Stomach (tissue), 4 donors: ENCODE data around the gene CENPU.

Experiments used
- POLR2AphosphoS5 ChIP-seq, 3 donors: sonication (generic); formaldehyde crosslinking; IDR thresholded peaks; one replicate each; pipeline ENCODE4 v1.6.1; 2016; ENCODE audit warnings: antibody characterized with exemption in 3 of 3
- TF ChIP-seq, protein P1 (sequence below), 7 experiments: fragments of 450-650 bp in 4 of 7; fragments of 200-600 bp in 3 of 7; sonication (generic) in 3 of 7; IDR thresholded peaks; one replicate each; pipeline ENCODE4 v1.5.1; 2016 to 2019; ENCODE audit warnings: antibody characterized with exemption in 7 of 7, control low read depth in 2 of 7, mild to moderate bottlenecking in 1 of 7

DNA sequence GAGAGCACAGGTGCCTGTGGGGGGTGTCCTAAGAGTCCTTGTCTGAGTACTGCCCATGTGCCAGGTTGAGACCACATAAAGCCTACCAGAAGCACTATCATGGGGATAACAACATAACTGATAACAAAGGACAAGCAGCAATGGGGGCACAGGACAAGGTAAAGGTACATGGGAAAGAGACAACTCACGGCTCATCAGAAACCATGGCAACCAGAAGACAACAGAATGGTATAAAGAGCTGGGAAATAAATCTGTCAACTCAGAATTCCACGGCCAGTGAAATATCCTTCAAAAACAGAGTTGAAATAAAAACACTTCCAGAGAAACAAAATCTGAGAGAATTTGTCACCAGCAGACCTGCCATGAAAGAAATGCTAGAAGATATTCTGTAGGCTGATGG lies 20.0 kb downstream of the CENPU start:
- TF ChIP-seq, protein P1, sequence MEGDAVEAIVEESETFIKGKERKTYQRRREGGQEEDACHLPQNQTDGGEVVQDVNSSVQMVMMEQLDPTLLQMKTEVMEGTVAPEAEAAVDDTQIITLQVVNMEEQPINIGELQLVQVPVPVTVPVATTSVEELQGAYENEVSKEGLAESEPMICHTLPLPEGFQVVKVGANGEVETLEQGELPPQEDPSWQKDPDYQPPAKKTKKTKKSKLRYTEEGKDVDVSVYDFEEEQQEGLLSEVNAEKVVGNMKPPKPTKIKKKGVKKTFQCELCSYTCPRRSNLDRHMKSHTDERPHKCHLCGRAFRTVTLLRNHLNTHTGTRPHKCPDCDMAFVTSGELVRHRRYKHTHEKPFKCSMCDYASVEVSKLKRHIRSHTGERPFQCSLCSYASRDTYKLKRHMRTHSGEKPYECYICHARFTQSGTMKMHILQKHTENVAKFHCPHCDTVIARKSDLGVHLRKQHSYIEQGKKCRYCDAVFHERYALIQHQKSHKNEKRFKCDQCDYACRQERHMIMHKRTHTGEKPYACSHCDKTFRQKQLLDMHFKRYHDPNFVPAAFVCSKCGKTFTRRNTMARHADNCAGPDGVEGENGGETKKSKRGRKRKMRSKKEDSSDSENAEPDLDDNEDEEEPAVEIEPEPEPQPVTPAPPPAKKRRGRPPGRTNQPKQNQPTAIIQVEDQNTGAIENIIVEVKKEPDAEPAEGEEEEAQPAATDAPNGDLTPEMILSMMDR (IDR thresholded peaks at IDR 0.05) = no peak
- no peak for TF ChIP-seq POLR2AphosphoS5 (IDR thresholded peaks at IDR 0.05)
